ENCODE measurements around the gene PDLIM7. TPM values are rescaled to one million over a fixed set of nuclear protein-coding genes. Genes with fewer than 3 reads are reported as not detected.

PDLIM7 gene
- total and polyA plus RNA-seq, 11 donors: 36.3 to 124 (median 52.5) TPM

DNA sequence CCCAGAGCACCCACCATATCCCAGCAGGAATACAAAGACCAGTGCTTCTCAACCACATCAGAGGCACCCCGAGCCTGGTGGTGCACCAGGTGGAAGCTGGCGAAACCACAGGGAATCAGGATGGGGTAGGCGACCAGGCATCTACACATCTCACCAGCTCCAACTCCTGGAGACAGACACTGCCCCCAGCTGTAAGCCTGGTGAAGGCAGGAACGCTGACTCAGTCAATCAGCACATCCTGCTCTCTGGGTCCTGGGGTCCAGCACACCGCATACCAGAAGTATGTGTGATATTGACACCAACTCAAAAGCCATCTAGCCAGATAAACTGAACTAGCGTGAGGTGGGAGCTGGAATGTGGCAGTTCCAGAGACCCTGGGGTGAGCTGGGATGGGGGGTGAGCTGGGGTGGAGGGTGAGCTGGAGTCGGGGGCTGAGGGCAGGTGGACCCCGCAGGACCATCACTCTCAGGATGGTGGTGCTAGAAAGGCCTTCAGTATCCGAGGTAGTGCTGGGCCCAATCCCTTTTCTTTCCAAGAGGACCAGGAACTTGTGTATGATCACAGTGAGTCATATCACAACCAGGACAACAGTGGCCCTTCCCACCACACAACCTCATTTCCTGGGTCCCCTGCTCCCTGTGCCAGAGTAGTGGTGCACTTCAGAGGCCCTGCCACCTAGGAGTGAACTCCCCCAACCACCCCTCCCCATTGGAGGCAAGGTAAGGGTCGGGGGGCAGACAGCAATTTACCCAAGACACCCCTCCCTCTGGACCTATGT lies 26.5 kb downstream of the PDLIM7 start:
- ATAC-seq: no peak
- peaks cover 0 to 28% (median 5%) of the 10 kb centered on the region in 9 donors for H3K27me3 ChIP-seq
- peaks cover 0 to 59% (median 43%) of the 10 kb centered on the region in 12 donors for H3K4me1 ChIP-seq
- intact Hi-C loops (cut with DNase I): no loop called here
- no peaks in the 10 kb centered on the region for H3K9me3 ChIP-seq
- DNase-seq: no peak
- TF ChIP-seq, protein P1, sequence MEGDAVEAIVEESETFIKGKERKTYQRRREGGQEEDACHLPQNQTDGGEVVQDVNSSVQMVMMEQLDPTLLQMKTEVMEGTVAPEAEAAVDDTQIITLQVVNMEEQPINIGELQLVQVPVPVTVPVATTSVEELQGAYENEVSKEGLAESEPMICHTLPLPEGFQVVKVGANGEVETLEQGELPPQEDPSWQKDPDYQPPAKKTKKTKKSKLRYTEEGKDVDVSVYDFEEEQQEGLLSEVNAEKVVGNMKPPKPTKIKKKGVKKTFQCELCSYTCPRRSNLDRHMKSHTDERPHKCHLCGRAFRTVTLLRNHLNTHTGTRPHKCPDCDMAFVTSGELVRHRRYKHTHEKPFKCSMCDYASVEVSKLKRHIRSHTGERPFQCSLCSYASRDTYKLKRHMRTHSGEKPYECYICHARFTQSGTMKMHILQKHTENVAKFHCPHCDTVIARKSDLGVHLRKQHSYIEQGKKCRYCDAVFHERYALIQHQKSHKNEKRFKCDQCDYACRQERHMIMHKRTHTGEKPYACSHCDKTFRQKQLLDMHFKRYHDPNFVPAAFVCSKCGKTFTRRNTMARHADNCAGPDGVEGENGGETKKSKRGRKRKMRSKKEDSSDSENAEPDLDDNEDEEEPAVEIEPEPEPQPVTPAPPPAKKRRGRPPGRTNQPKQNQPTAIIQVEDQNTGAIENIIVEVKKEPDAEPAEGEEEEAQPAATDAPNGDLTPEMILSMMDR (IDR thresholded peaks at IDR 0.05): no peak
- no peak for TF ChIP-seq POLR2A (IDR thresholded peaks at IDR 0.05)
- peak overlapping the region in 11 of 12 donors; percentile 19 to 93 (median 84) for H3K27ac ChIP-seq
- 86 to 91% (median 87%) methylated on average over 7 to 10 of the region's 10 CpGs for WGBS, 4 donors
- peaks cover 0 to 25% (median 17%) of the 10 kb centered on the region in 9 donors for H3K36me3 ChIP-seq
- peak overlapping the region in 5 of 12 donors; percentile 2 to 97 (median 81) for H3K4me3 ChIP-seq

DNA sequence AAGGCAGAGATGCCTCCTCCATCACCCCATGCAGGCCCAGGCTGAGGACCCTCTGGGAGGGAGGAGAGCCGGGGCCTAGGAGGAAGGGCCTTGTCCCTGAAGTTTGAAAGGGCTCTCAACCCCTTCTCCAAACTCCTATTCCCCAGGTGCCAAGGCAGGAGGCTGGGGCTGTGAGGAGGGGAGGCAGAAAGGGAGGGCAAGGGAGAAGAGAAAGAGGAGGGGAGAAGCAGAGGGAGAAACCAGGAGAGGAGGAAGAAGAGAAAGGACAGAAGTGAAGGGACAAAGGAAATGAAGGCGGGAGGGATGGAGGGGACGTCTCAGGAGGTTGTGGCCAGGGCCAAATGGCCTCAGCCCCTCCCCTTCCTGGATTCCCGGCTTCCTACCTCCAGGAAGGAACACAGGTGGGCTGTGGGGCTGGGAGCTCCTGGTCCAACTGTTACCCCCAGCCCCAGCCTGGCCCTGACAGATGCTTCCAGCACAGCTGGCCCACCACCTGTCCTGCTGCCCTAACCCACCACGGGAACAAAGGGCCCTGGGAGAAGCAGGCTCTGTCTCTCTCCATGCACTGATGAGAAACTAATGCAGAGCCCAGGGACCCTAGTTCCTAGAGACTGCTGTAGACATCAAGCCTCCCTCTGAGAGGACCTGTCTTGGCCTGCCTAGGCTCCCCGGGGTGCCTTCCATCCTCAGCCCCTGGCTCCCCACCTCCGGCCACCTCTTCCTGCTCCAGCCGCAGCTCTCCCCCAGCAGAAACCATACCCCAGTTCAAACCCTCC lies 27.5 kb downstream of the PDLIM7 start:
- Histone ChIP-seq H3K36me3 (peaks cover 0 to 34% (median 24%) of the 10 kb centered on the region in 9 donors), H3K27ac (peak overlapping the region in 11 of 12 donors; percentile 24 to 87 (median 52)), H3K9me3 (peaks cover 0 to 4% (median 0%) of the 10 kb centered on the region in 12 donors), H3K4me3 (no peak overlapping the region), H3K4me1 (peaks cover 0 to 59% (median 40%) of the 10 kb centered on the region in 12 donors), H3K27me3 (peaks cover 0 to 26% (median 5%) of the 10 kb centered on the region in 9 donors)
- 68 to 81% (median 70%) methylated on average over 7 to 8 of the region's 8 CpGs for WGBS, 4 donors
- DNase-seq (no peak), ATAC-seq (no peak)
- intact Hi-C loops (cut with DNase I): no loop called here
- TF ChIP-seq, protein P1 (IDR thresholded peaks at IDR 0.05): no peak
- no peak for TF ChIP-seq POLR2A (IDR thresholded peaks at IDR 0.05)

DNA sequence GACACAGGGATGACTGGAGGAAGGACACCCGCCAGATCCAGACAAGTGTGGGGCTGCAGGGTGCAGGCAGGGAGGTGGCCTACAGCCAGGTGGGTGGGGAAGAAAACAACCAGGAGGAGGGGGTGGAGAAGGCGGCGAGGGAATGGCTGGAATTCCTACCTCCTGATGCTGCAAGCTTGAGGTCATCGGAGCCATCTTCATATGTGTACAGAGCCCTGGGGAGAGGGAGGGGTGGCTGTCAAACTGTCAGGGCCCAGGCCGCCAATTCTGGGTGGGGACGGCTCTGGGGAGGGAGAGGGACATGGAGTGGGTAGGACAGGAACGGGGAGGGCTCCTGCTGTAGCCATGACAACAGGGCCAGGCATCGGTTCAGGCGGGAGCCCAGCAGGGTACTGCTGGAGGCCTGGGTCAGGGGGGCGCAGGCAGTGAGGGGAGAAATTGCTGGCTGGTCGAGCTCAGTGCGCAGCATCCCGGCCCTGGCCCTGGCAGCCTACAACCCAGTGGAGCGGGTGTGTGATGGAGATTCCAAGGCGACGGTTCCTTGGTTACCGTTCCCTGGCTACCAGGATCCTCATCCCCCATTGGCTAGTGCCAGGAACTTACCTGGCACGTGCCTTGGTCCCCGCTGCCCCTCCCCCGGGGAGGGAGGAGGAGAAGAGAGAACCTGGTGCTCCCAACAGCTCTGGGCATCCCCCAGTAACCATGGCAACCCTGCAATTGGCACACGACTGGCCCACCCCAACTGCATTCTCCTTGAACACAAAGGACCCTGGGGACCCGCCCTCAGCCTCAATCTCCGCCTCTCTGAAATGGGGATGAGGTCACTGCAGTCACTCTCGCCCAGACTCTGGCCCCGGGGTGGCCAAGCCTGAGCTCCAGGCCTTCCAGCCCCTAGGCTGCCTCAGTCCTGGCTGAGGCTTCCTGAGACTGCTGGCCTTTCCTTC lies 28.4 kb downstream of the PDLIM7 start:
- H3K27me3 ChIP-seq: peaks cover 0 to 22% (median 5%) of the 10 kb centered on the region in 9 donors
- intact Hi-C loops (cut with DNase I): no loop called here
- H3K9me3 ChIP-seq: peaks cover 0 to 5% (median 0%) of the 10 kb centered on the region in 12 donors
- peaks cover 0 to 56% (median 35%) of the 10 kb centered on the region in 12 donors for H3K4me1 ChIP-seq
- H3K27ac ChIP-seq: peak overlapping the region in 10 of 12 donors; percentile 19 to 87 (median 54)
- 60 to 72% (median 66%) methylated on average over 21 to 25 of the region's 25 CpGs for WGBS, 4 donors
- peak; percentile 36 to 48 (median 42) for ATAC-seq
- TF ChIP-seq POLR2A (IDR thresholded peaks at IDR 0.05): no peak
- TF ChIP-seq, protein P1 (IDR thresholded peaks at IDR 0.05): no peak
- DNase-seq: peak in 4 of 5 donors; percentile 52 to 79 (median 67)
- peaks cover 0 to 34% (median 24%) of the 10 kb centered on the region in 9 donors for H3K36me3 ChIP-seq
- no peak overlapping the region for H3K4me3 ChIP-seq

Data from heart left ventricle (tissue), 16 donors.